Left kidney (tissue), 8 donors: ENCODE results near the gene GPC3. TPM values are rescaled to one million over a fixed set of nuclear protein-coding genes. Genes with fewer than 3 reads are reported as not detected.
"Not testable (repeated sequence)": the region's sequence is repeated elsewhere in the genome, so short reads cannot be mapped to it uniquely, and the experiment has no call there.

Experiments
- DNase-seq: peaks from one replicate; pipeline ENCODE4 v3.0.0-alpha.2; 2013
- long read RNA-seq, 8 donors: transcript quantifications; one replicate each; lab custom pipeline, GENCODE V29; 2026
- polyA plus RNA-seq: library from polyadenylated mRNA; unstranded; fragments of 120-200 nt; gene quantifications from one replicate; pipeline ENCODE4 v1.2.1, GENCODE V29; 2013; ENCODE audit not compliant: insufficient read length

GPC3 gene
- polyA plus RNA-seq = 1,367 TPM
- long read RNA-seq, donor 1, transcript GPC3-203 (5 exons, 836 nt) = minor isoform, 6 of 1,244 reads
- long read RNA-seq, donor 1, transcript GPC3-201 (8 exons, 2,568 nt) = major isoform, 321 of 1,244 reads
- long read RNA-seq, donor 1, partial matches to known transcripts = 909 of 1,244 reads
- long read RNA-seq, donor 1, other reads (novel, unspliced or antisense) = 7 of 1,244 reads
- long read RNA-seq, donor 2, transcript GPC3-201 (8 exons, 2,568 nt) = major isoform, 276 of 646 reads
- long read RNA-seq, donor 2, transcript GPC3-203 (5 exons, 836 nt) = minor isoform, 10 of 646 reads
- long read RNA-seq, donor 2, partial matches to known transcripts = 347 of 646 reads
- long read RNA-seq, donor 2, other reads (novel, unspliced or antisense) = 13 of 646 reads
- long read RNA-seq, donor 3, transcript GPC3-201 (8 exons, 2,568 nt) = major isoform, 280 of 667 reads
- long read RNA-seq, donor 3, transcript GPC3-203 (5 exons, 836 nt) = minor isoform, 18 of 667 reads
- long read RNA-seq, donor 3, partial matches to known transcripts = 360 of 667 reads
- long read RNA-seq, donor 3, other reads (novel, unspliced or antisense) = 9 of 667 reads
- long read RNA-seq, donor 4, transcript GPC3-201 (8 exons, 2,568 nt) = major isoform, 6 of 57 reads
- long read RNA-seq, donor 4, partial matches to known transcripts = 50 of 57 reads
- long read RNA-seq, donor 4, other reads (novel, unspliced or antisense) = 0 of 57 reads
- long read RNA-seq, donor 5, transcript GPC3-201 (8 exons, 2,568 nt) = major isoform, 349 of 678 reads
- long read RNA-seq, donor 5, transcript GPC3-203 (5 exons, 836 nt) = minor isoform, 5 of 678 reads
- long read RNA-seq, donor 5, partial matches to known transcripts = 314 of 678 reads
- long read RNA-seq, donor 5, other reads (novel, unspliced or antisense) = 10 of 678 reads
- long read RNA-seq, donor 6, transcript GPC3-201 (8 exons, 2,568 nt) = major isoform, 273 of 729 reads
- long read RNA-seq, donor 6, partial matches to known transcripts = 438 of 729 reads
- long read RNA-seq, donor 6, other reads (novel, unspliced or antisense) = 15 of 729 reads
- long read RNA-seq, donor 7, transcript GPC3-203 (5 exons, 836 nt) = minor isoform, 11 of 764 reads
- long read RNA-seq, donor 7, transcript GPC3-201 (8 exons, 2,568 nt) = major isoform, 342 of 764 reads
- long read RNA-seq, donor 7, partial matches to known transcripts = 387 of 764 reads
- long read RNA-seq, donor 7, other reads (novel, unspliced or antisense) = 24 of 764 reads
- long read RNA-seq, donor 8, transcript GPC3-201 (8 exons, 2,568 nt) = major isoform, 152 of 297 reads
- long read RNA-seq, donor 8, partial matches to known transcripts = 135 of 297 reads
- long read RNA-seq, donor 8, other reads (novel, unspliced or antisense) = 6 of 297 reads

DNA sequence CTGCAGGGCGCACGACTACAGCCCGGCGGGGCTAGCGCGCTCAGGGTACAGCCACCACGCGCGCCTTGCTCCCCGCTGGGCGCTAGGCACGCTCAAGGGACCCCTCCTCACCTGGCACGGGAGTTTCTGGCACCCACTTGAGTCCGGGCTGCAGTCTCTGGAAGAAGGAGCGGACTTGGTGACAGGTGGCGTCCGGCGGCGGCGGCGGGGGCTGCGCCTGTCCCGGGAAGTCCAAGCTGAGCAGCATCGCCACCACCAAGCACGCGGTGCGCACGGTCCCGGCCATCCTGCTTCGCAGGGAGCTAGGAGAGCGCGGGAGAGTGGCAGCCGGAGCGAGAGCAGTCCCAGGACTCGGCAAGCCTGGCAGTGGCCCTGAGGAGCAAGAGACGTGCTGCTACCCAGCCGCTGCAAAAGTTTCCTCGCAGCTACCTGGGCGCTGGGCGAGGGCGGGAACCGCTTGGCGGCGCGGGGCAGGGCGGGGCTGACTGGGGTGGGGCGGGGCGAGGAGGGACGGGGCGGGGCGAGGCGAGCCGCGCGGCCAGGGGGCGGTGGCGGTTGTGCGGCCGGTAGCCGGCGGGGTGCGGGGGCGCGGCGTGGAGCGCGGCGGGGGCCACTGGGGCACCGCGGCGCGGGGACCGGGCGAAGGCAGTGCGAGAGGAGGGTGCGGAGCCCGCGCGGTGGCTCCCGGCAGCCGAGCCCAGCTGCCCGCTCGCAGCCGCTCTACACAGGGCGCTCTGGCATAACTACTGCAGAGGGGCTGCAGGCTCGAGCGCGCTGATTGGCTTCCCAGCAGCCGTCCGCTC lies at the start of gene GPC3:
Gene GPC3 (minus strand): TSS at position 431 of the 803 bp plus-strand sequence.
- no peak for DNase-seq

- DNase-seq = no peak
Measured at GRCh38 chrX:134032441-134032840, 47.0 kb upstream of the GPC3 start.

GRCh38 chrX:134026565-134027311 lies 41.3 kb upstream of the GPC3 start:
- DNase-seq = peak; percentile 83

DNA sequence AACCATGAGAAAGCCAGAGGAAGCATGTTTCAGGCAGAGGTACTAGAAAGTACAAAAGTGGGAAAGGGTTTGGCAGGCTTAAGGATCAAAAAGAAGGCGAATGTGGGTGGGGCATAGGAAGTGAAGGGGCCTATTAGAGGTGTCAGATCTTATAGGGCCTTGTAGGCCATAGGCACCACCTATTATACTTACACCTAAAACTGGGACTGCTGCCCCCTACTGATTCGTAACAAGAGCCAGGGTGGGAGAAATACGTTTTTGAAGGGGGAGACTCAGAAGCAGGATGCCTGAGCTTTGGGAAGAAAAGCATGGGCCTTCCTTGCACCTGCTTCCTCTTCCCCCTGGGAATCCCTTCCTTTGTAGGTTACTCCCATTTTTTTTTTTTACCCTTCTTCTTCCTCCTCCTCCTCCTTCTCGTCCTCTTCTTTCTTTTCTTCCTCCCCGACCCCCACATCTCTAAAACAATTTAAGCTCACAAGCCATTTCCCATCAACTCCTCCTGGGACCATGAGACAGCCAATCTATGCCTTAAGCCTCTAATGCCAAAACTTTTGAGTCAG lies 40.7 kb upstream of the GPC3 start:
- DNase-seq = no peak

DNA sequence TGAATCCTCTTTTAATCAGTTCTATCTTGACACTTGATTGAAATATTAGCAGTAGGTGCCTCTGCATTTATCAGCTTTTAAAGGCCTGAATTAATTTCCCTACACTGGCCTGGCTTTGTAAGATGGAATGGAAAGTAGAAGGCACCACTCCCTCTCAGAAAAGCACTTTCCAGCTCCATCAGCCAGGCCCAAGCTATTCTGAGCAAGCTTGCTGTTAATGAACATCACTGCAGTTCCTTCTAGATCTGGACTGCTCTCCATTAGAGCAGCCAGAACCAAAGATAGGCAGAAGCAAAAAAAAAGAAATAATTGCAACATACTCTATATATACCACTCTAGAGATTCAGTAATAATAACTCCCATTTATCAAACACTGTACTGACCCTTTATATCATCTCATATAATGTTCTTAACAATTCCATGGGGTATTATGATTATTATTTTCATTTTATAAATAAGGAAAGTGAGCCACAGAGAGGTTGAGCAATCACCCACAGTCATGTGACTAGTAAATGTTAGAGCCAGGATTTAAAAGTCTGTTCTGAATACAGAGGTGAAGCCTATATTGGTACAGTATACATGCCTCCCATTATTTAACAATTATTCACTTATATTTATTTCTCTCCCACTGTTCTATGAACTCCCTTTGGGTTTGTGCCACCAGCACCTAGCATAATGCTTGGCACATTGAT lies 39.4 kb upstream of the GPC3 start:
- DNase-seq = no peak

DNA sequence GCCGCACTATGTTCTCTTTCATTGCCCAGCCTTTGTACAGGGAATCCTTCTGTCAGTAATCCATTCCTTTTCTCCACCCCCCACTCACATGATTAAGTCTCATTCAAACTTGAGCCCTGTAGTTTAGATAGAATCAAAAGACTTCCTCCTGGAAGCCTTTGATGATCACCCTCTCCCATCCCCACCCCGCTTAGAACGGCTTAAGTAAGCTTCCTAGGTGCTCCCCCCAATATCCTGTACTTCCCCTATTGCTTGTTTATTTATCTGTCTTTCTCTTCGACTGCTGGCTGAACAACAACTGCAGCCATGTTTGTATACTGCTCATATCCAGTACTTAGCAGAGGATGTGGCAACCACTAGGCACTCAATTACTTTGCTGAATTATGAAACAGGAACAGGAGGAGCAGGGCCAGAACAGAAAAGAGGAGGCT lies 38.5 kb upstream of the GPC3 start:
- DNase-seq = no peak

GRCh38 chrX:134020910-134021309 lies 35.5 kb upstream of the GPC3 start:
- DNase-seq = no peak

GRCh38 chrX:134019567-134020206 lies 34.3 kb upstream of the GPC3 start:
- DNase-seq = no peak

GRCh38 chrX:134016309-134016708 lies 30.9 kb upstream of the GPC3 start:
- DNase-seq = not testable (repeated sequence)

GRCh38 chrX:134015510-134015909 lies 30.1 kb upstream of the GPC3 start:
- not testable (repeated sequence) for DNase-seq

GRCh38 chrX:134013524-134013923 lies 28.1 kb upstream of the GPC3 start:
- no peak for DNase-seq

DNA sequence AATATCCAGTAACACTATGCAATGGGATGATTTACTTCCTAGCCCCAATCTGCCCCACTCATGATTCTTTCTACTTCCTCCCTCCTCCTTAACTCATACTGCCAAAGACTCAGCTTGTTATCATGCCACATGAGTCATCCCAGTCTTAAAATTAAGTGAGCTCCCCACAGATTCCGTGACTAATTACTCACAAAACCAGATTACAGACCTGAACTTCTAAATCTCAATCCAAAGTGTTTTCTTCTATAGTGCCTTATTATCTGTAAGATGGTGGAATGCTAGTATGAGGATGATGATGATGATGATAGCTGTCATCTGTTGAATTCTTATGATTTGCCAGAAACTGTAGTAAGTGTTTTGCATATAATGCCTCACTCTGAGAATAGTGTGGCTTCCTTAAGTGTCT lies 27.7 kb upstream of the GPC3 start:
- DNase-seq = no peak

GRCh38 chrX:134010690-134011089 lies 25.3 kb upstream of the GPC3 start:
- no peak for DNase-seq

GRCh38 chrX:134007716-134008115 lies 22.3 kb upstream of the GPC3 start:
- no peak for DNase-seq

GRCh38 chrX:134006484-134007161 lies 21.2 kb upstream of the GPC3 start:
- DNase-seq = no peak

- DNase-seq = no peak
Measured at GRCh38 chrX:134004084-134004483, 18.7 kb upstream of the GPC3 start.

- no peak for DNase-seq
Measured at GRCh38 chrX:134002921-134003615, 17.7 kb upstream of the GPC3 start.
